SK-N-MC (cell line): ENCODE data around the gene PRM1.

ENCODE experiments used
- EZH2 ChIP-seq: fragments of 200-600 bp; sonication (generic); IDR thresholded peaks from one replicate; pipeline ENCODE4 v1.6.1; 2017; ENCODE audit warnings: antibody characterized with exemption
- FOXP2 ChIP-seq: optimal IDR thresholded peaks from 2 replicates; pipeline ENCODE3; 2011; ENCODE audit warnings: mild to moderate bottlenecking, moderate library complexity; ENCODE audit not compliant: insufficient read depth; ENCODE audit errors: extremely low read length, control extremely low read depth
- POLR2AphosphoS5 ChIP-seq: IDR thresholded peaks from 2 replicates; pipeline ENCODE4 v1.6.1; 2012; ENCODE audit warnings: mild to moderate bottlenecking, low read depth, low read length, borderline replicate concordance

DNA sequence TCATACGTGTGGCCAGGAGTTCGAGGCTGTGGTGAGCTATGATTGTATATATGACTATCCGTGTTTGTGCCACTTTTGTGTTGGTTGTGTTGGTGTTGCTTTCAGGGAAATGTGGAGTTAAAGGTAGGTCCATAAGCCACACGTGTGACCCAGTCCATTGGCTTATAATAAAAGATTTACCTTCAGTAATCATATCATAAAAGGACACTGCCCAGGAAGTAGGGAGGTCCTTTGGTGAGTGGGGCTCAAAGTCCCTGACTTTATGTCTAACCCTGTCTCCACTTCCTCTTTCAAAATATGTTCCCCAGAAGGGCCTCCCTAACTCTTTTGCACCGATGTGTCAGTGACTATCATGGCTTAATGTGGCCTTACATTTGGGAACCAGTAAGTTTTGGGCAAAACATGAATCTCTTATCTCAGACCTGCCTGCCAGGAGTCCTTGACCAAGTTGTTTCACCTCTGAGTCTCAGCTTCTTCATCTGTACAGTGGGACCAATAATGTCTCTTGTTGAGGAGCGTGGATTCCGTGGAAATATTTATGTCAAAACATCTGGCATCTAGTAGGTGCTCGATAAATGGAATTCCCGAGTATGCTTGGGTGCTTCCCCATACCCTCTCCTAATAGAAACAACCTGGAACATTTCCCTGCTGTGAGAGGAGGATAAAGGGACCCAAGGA is 16.8 kb downstream of the PRM1 start:
- TF ChIP-seq EZH2 (no peak), POLR2AphosphoS5 (no peak), FOXP2 (no peak)
